GM12878 (cell line): ENCODE results near the gene SNED1. TPM values are rescaled to one million over a fixed set of nuclear protein-coding genes. Genes with fewer than 3 reads are reported as not detected.

Experiments used
- ATAC-seq: fragments of 200-7000 bp; cut with Tn5 transposase; 3 replicates; pipeline ENCODE4 v1.9.1; 2020; ENCODE audit warnings: mild to moderate bottlenecking, moderate library complexity
- BruUV-seq: library from RNA; stranded (reverse); fragments of 400-500 nt; replicated peaks from 2 replicates; lab custom pipeline; 2021; lab: Mats Ljungman, UMichigan
- CTCF ChIA-PET: fragments of 300-600 bp; sonication (Branson Sonifier 250); formaldehyde crosslinking; extraction: SDS; loops from one replicate; lab custom pipeline; 2021; ENCODE audit warnings: inconsistent platforms; lab: Yijun Ruan, JAX
- POLR2A ChIA-PET: fragments of 350-600 bp; formaldehyde crosslinking; extraction: SDS; loops from one replicate; lab custom pipeline; 2021; ENCODE audit warnings: inconsistent platforms; lab: Charles Lee
- RAD21 ChIA-PET: fragments of 300-600 bp; sonication (Branson Sonifier 250); formaldehyde crosslinking; loops from one replicate; lab custom pipeline; 2023; ENCODE audit warnings: antibody characterized with exemption; ENCODE audit not compliant: unreplicated experiment; lab: Charles Lee
- SMC1A ChIA-PET: fragments of 300-600 bp; sonication (Branson Sonifier 250); formaldehyde crosslinking; loops from one replicate; lab custom pipeline; 2023; ENCODE audit not compliant: unreplicated experiment, uncharacterized antibody; lab: Charles Lee
- DNase-seq: peaks from one replicate; pipeline ENCODE4 v3.0.0-alpha.2; 2011; ENCODE audit warnings: low read depth, low spot score
- FAIRE-seq: peaks from 3 replicates; lab custom pipeline; 2011; peaks lifted over from hg19 to GRCh38; lab: Jason Lieb, UNC
- H2AFZ ChIP-seq: 2 replicates; pipeline ENCODE4 v1.6.0; 2011; ENCODE audit warnings: low read depth, low read length, control low read depth; ENCODE audit not compliant: control insufficient read depth
- H3K27ac ChIP-seq: 2 replicates; pipeline ENCODE4 v1.5.1; 2011; ENCODE audit warnings: control low read depth; ENCODE audit not compliant: control insufficient read depth, insufficient read depth
- H3K27me3 ChIP-seq, 2 experiments: replicated peaks in 1 of 2; 2 replicates each; pipeline versions ENCODE4 v1.6.0 to v1.6.1; 2011; ENCODE audit warnings: low read length in 1 of 2; ENCODE audit not compliant: control insufficient read depth in 2 of 2, insufficient read depth in 2 of 2
- H3K36me3 ChIP-seq, 2 experiments: 2 replicates each; pipeline ENCODE4 v1.5.1; 2011; ENCODE audit warnings: low read length in 1 of 2; ENCODE audit not compliant: control insufficient read depth in 2 of 2, insufficient read depth in 2 of 2
- H3K4me1 ChIP-seq: 2 replicates; pipeline ENCODE4 v1.6.1; 2011; ENCODE audit warnings: mild to moderate bottlenecking, low read length, moderate library complexity, mixed read lengths; ENCODE audit not compliant: control insufficient read depth, insufficient read depth
- H3K4me2 ChIP-seq: 2 replicates; pipeline ENCODE4 v1.6.0; 2011; ENCODE audit warnings: control low read depth; ENCODE audit not compliant: control insufficient read depth, insufficient read depth
- H3K4me3 ChIP-seq: fragments of 200-600 bp; sonication (generic); 2 replicates; pipeline ENCODE4 v1.5.1; 2016
- H3K79me2 ChIP-seq: 2 replicates; pipeline ENCODE4 v1.6.0; 2011; ENCODE audit warnings: low read length; ENCODE audit not compliant: control insufficient read depth, insufficient read depth
- H3K9ac ChIP-seq: 2 replicates; pipeline ENCODE4 v1.8.0; 2011; ENCODE audit warnings: low read length, control low read depth, mixed read lengths; ENCODE audit not compliant: control insufficient read depth, insufficient read depth
- H3K9me3 ChIP-seq: replicated peaks from 3 replicates; pipeline ENCODE4 v1.5.1; 2011; ENCODE audit warnings: mild to moderate bottlenecking, low read length; ENCODE audit not compliant: control insufficient read depth, insufficient read depth
- H4K20me1 ChIP-seq: 2 replicates; pipeline ENCODE4 v1.6.0; 2011; ENCODE audit not compliant: control insufficient read depth, insufficient read depth
- BCL11A ChIP-seq: IDR thresholded peaks from 2 replicates; pipeline ENCODE4 v1.6.1; 2011; ENCODE audit warnings: low read depth, low read length
- CBX5 ChIP-seq: sonication (generic); IDR thresholded peaks from 2 replicates; pipeline ENCODE4 v1.6.1; 2016; ENCODE audit warnings: low read depth, moderate library complexity, mild to moderate bottlenecking, inconsistent platforms
- FOXK2 ChIP-seq: fragments of 450-650 bp; IDR thresholded peaks from 2 replicates; pipeline ENCODE4 v1.6.1; 2017; ENCODE audit warnings: mild to moderate bottlenecking, moderate library complexity
- IKZF1 ChIP-seq: fragments of 450-650 bp; conservative IDR thresholded peaks from 2 replicates; pipeline ENCODE4 v1.6.1; 2017; ENCODE audit warnings: antibody characterized with exemption, mild to moderate bottlenecking
- JUND ChIP-seq: IDR thresholded peaks from 2 replicates; pipeline ENCODE4 v1.6.1; 2012; ENCODE audit warnings: low read depth, mild to moderate bottlenecking, low read length, improper control_type of control experiment, moderate library complexity
- PAX8 ChIP-seq: fragments of 450-650 bp; IDR thresholded peaks from 2 replicates; pipeline ENCODE4 v1.6.1; 2017; ENCODE audit warnings: mild to moderate bottlenecking, moderate library complexity
- POU2F2 ChIP-seq: IDR thresholded peaks from 3 replicates; pipeline ENCODE4 v1.6.1; 2011; ENCODE audit warnings: low read depth, mild to moderate bottlenecking, low read length, borderline replicate concordance
- SMARCA5 ChIP-seq: fragments of 450-650 bp; IDR thresholded peaks from 2 replicates; pipeline ENCODE4 v1.6.1; 2017; ENCODE audit warnings: mild to moderate bottlenecking
- SREBF1 ChIP-seq: IDR thresholded peaks from 2 replicates; pipeline ENCODE4 v1.6.1; 2012; ENCODE audit warnings: mild to moderate bottlenecking, low read length
- TBL1XR1 ChIP-seq: IDR thresholded peaks from 2 replicates; pipeline ENCODE4 v1.6.1; 2012; ENCODE audit warnings: low read depth, low read length, improper control_type of control experiment
- ZBTB4 ChIP-seq: fragments of 450-650 bp; formaldehyde crosslinking; IDR thresholded peaks from 2 replicates; pipeline ENCODE4 v1.4.0; 2022; ENCODE audit warnings: mild to moderate bottlenecking, moderate library complexity
- ZNF384 ChIP-seq: IDR thresholded peaks from 2 replicates; pipeline ENCODE4 v1.6.1; 2012; ENCODE audit warnings: low read depth, mild to moderate bottlenecking, low read length, improper control_type of control experiment, borderline replicate concordance
- WGBS: methylation state at CpG from one replicate; pipeline ENCODE4 v1.1.6; 2016; ENCODE audit warnings: low lambda C conversion rate; ENCODE audit not compliant: insufficient replicate concordance, insufficient coverage; ENCODE audit errors: missing lambda C conversion rate; 5-methylcytosine and 5-hydroxymethylcytosine counted together
- in situ Hi-C: fragments of 300-500 bp; cut with MboI; formaldehyde crosslinking; loops from 9 replicates; pipeline ENCODE4 v1.14.3; 2018; ENCODE audit warnings: mixed read lengths
- intact Hi-C: fragments of 100-400 bp; cut with micrococcal nuclease; formaldehyde crosslinking; loops from one replicate; pipeline ENCODE4 v1.14.2; 2022; ENCODE audit not compliant: unreplicated experiment
- polyA plus RNA-seq, 11 experiments: library from polyadenylated mRNA; depleted of rRNA in 4 of 11; unstranded in 6 of 11; stranded (reverse) in 5 of 11; fragments of >200 nt; fragmentation: Nextera tagmentation in 4 of 11; fragmentation: Illumina TruSeq in 1 of 11; extraction: Ambion mirVana in 4 of 11; extraction: Trizol in 1 of 11; gene quantifications; 1 replicate in 1 of 11; 2 replicates in 10 of 11; pipeline versions ENCODE4 v1.2.1 to v1.2.3, GENCODE V29; 2011 to 2016; ENCODE audit warnings: inconsistent platforms in 2 of 11, missing spikeins in 2 of 11, low read depth in 1 of 11
- total RNA-seq, 4 experiments: library from RNA; depleted of rRNA in 3 of 4; stranded (reverse); fragments of >200 nt in 3 of 4; fragmentation: Illumina TruSeq in 1 of 4; extraction: Trizol in 1 of 4; gene quantifications; 2 replicates each; pipeline versions ENCODE4 v1.2.1 to v1.2.3, GENCODE V29; 2013 to 2021
- TF ChIP-seq, protein P1 (sequence below): fragments of 450-650 bp; IDR thresholded peaks from 2 replicates; pipeline ENCODE4 v1.6.1; 2016; ENCODE audit warnings: mild to moderate bottlenecking

SNED1 gene
- total and polyA plus RNA-seq, 10 of the 15 experiments (the other 5 are each of a cell fraction or from before 2014, with no cell fraction given): 0.05 to 8.4 (median 3.0) TPM

- no peaks in the 10 kb centered on the region; a peak in 2 of 4 replicates for H3K27me3 ChIP-seq
- no peak for ATAC-seq
Observed at GRCh38 chr2:241019441-241020139, 21.2 kb downstream of the SNED1 start.

GRCh38 chr2:241020201-241020600 lies 21.8 kb downstream of the SNED1 start:
- Histone ChIP-seq H4K20me1 (no peaks in the 10 kb centered on the region), H3K36me3 (no peaks in the 10 kb centered on the region), H3K9ac (no peak overlapping the region), H3K9me3 (peaks cover 2% of the 10 kb centered on the region; the same call in 2 of the 3 replicates), H2AFZ (no peak overlapping the region), H3K79me2 (no peaks in the 10 kb centered on the region), H3K4me2 (no peak overlapping the region), H3K4me1 (no peaks in the 10 kb centered on the region), H3K27me3 (no peaks in the 10 kb centered on the region; a peak in 2 of 4 replicates), H3K4me3 (no peak overlapping the region), H3K27ac (no peak overlapping the region)
- DNase-seq (no peak), FAIRE-seq (no peak), ATAC-seq (no peak)
- 44% methylated on average over 10 of the region's 10 CpGs for WGBS
- ChIA-PET RAD21 (no interaction called here), POLR2A (no interaction called here), CTCF (no interaction called here), SMC1A (no interaction called here)
- TF ChIP-seq PAX8 (no peak), IKZF1 (no peak), POU2F2 (no peak), CBX5 (no peak), FOXK2 (no peak), SREBF1 (no peak), ZBTB4 (CRISPR knock-in tag) (no peak), TBL1XR1 (no peak), SMARCA5 (no peak), BCL11A (no peak), JUND (no peak)
- TF ChIP-seq, protein P1, sequence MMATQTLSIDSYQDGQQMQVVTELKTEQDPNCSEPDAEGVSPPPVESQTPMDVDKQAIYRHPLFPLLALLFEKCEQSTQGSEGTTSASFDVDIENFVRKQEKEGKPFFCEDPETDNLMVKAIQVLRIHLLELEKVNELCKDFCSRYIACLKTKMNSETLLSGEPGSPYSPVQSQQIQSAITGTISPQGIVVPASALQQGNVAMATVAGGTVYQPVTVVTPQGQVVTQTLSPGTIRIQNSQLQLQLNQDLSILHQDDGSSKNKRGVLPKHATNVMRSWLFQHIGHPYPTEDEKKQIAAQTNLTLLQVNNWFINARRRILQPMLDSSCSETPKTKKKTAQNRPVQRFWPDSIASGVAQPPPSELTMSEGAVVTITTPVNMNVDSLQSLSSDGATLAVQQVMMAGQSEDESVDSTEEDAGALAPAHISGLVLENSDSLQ: no peak
- no TSS peak for BruUV-seq
- in situ Hi-C loops (no loop called here), intact Hi-C loops (no loop called here)

More at GRCh38 chr2:241019441-241020139, 21.2 kb downstream of the SNED1 start:
- in situ Hi-C loops: no loop called here
- intact Hi-C loops: no loop called here
- CTCF ChIA-PET: no interaction called here
- Histone ChIP-seq H3K79me2 (no peaks in the 10 kb centered on the region), H3K4me1 (no peaks in the 10 kb centered on the region), H3K36me3 (no peaks in the 10 kb centered on the region), H3K4me3 (no peak overlapping the region), H3K9ac (no peak overlapping the region), H3K4me2 (no peak overlapping the region), H4K20me1 (no peaks in the 10 kb centered on the region), H3K27ac (no peak overlapping the region), H3K9me3 (no peaks in the 10 kb centered on the region; the same call in 2 of the 3 replicates), H2AFZ (no peak overlapping the region)
- RAD21 ChIA-PET: no interaction called here
- SMC1A ChIA-PET: no interaction called here
- DNase-seq (no peak), FAIRE-seq (no peak)
- no TSS peak for BruUV-seq
- WGBS: 54% methylated on average over 16 of the region's 20 CpGs
- POLR2A ChIA-PET: no interaction called here
- TF ChIP-seq ZNF384: no peak
